SU-DHL-6 (cell line): ENCODE measurements around the gene LRIG1.

Experiments
- CTCF ChIP-seq: fragments of 200-600 bp; sonication (generic); IDR thresholded peaks from one replicate; pipeline ENCODE4 v1.5.1; 2017; ENCODE audit warnings: antibody characterized with exemption, mild to moderate bottlenecking, low read length, moderate library complexity; ENCODE audit not compliant: insufficient read depth, poor library complexity, severe bottlenecking
- EZH2phosphoT487 ChIP-seq: fragments of 200-600 bp; sonication (generic), shearing (Covaris generic); conservative IDR thresholded peaks from 2 replicates; pipeline ENCODE4 v1.6.1; 2018; ENCODE audit warnings: mild to moderate bottlenecking, antibody characterized with exemption, low read length, moderate library complexity, mixed read lengths

- no peak for TF ChIP-seq CTCF
- TF ChIP-seq EZH2phosphoT487, result no peak
Observed at GRCh38 chr3:66483006-66483405, 17.8 kb downstream of the LRIG1 start.
